Activated CD4-positive, alpha-beta T cell treated with anti-CD3 and anti-CD28 coated beads for 36 hours (primary cell): Measurements from ENCODE around the gene PSG7. TPM values are rescaled to one million over a fixed set of nuclear protein-coding genes. Genes with fewer than 3 reads are reported as not detected.
"Not testable (repeated sequence)": the region's sequence is repeated elsewhere in the genome, so short reads cannot be mapped to it uniquely, and the experiment has no call there.

Experiments
- ATAC-seq: fragments of 200-7000 bp; cut with Tn5 transposase; one replicate; pipeline ENCODE4 v1.10.0; 2021; ENCODE audit warnings: mild to moderate bottlenecking, moderate library complexity
- CTCF ChIA-PET: fragments of 350-600 bp; sonication (Branson Sonifier 250); formaldehyde crosslinking; loops from one replicate; lab custom pipeline; 2021; ENCODE audit warnings: antibody characterized with exemption; lab: Charles Lee
- POLR2A ChIA-PET: fragments of 350-600 bp; sonication (Branson Sonifier 250); formaldehyde crosslinking; loops from one replicate; lab custom pipeline; 2021; ENCODE audit warnings: antibody characterized with exemption, inconsistent platforms; lab: Charles Lee
- DNase-seq: peaks from one replicate; pipeline ENCODE4 v3.0.0-alpha.2; 2020
- H3K27ac Mint-ChIP-seq: one replicate; pipeline ENCODE4 v1.8.0; 2021; ENCODE audit warnings: mixed read lengths
- H3K27me3 Mint-ChIP-seq: one replicate; pipeline ENCODE4 v1.8.0; 2021; ENCODE audit warnings: mixed read lengths
- H3K36me3 Mint-ChIP-seq: one replicate; pipeline ENCODE4 v1.8.0; 2021; ENCODE audit warnings: low read depth, mixed read lengths
- H3K4me1 Mint-ChIP-seq: one replicate; pipeline ENCODE4 v1.8.0; 2021; ENCODE audit warnings: mixed read lengths
- H3K4me3 Mint-ChIP-seq: one replicate; pipeline ENCODE4 v1.8.0; 2021; ENCODE audit warnings: mild to moderate bottlenecking, moderate library complexity, mixed read lengths
- H3K9me3 Mint-ChIP-seq: one replicate; pipeline ENCODE4 v1.8.0; 2021; ENCODE audit warnings: low read depth, mixed read lengths
- intact Hi-C, 2 experiments: fragments of 100-400 bp; cut with DNase I in 1 of 2; cut with micrococcal nuclease in 1 of 2; formaldehyde crosslinking; loops; one replicate each; pipeline versions ENCODE4 v1.14.2 to v1.15.1; 2022 to 2024; cut with DNase I, micrococcal nuclease
- total RNA-seq, 2 experiments: library from RNA; stranded (reverse); gene quantifications; one replicate each; pipeline ENCODE4 v1.2.3, GENCODE V29; 2021

The PSG7 gene
- total RNA-seq, 2 experiments from 2014 or later: not detected

GRCh38 chr19:42913516-42913915 is 23.5 kb downstream of the PSG7 start:
- CTCF ChIA-PET: interaction anchor here (1.1 kb wide), 1 partner anchor 10 kb away, joined by 5 read pairs; no protein-coding TSS in a partner anchor
- H3K9me3 Mint-ChIP-seq, DNase-seq, H3K27me3 Mint-ChIP-seq, H3K4me1 Mint-ChIP-seq, intact Hi-C loops, H3K4me3 Mint-ChIP-seq, H3K27ac Mint-ChIP-seq, ATAC-seq, POLR2A ChIA-PET, H3K36me3 Mint-ChIP-seq: not testable (repeated sequence)

- H3K4me1 Mint-ChIP-seq, POLR2A ChIA-PET, ATAC-seq, H3K4me3 Mint-ChIP-seq, H3K36me3 Mint-ChIP-seq, H3K27ac Mint-ChIP-seq, H3K9me3 Mint-ChIP-seq, H3K27me3 Mint-ChIP-seq, intact Hi-C loops, DNase-seq: not testable (repeated sequence)
- CTCF ChIA-PET: interaction anchor here (1.1 kb wide), 1 partner anchor 11 kb away, joined by 5 read pairs; no protein-coding TSS in a partner anchor
Observed at GRCh38 chr19:42912941-42913340, 24.1 kb downstream of the PSG7 start.

- DNase-seq, H3K27me3 Mint-ChIP-seq, POLR2A ChIA-PET, intact Hi-C loops, H3K4me1 Mint-ChIP-seq, H3K36me3 Mint-ChIP-seq, H3K9me3 Mint-ChIP-seq, CTCF ChIA-PET, ATAC-seq, H3K27ac Mint-ChIP-seq, H3K4me3 Mint-ChIP-seq: not testable (repeated sequence)
Observed at GRCh38 chr19:42911731-42912130, 25.3 kb downstream of the PSG7 start.

- H3K4me3 Mint-ChIP-seq, DNase-seq, ATAC-seq, intact Hi-C loops, POLR2A ChIA-PET, H3K27ac Mint-ChIP-seq, CTCF ChIA-PET, H3K27me3 Mint-ChIP-seq, H3K9me3 Mint-ChIP-seq, H3K36me3 Mint-ChIP-seq, H3K4me1 Mint-ChIP-seq: not testable (repeated sequence)
Observed at GRCh38 chr19:42906162-42906561, 30.8 kb downstream of the PSG7 start.

- H3K4me1 Mint-ChIP-seq, DNase-seq, H3K36me3 Mint-ChIP-seq, H3K27me3 Mint-ChIP-seq, H3K27ac Mint-ChIP-seq, intact Hi-C loops, ATAC-seq, H3K9me3 Mint-ChIP-seq, H3K4me3 Mint-ChIP-seq: not testable (repeated sequence)
- ChIA-PET CTCF (interaction anchor here (0.7 kb wide), 1 partner anchor 18 kb away, joined by 3 read pairs; no protein-coding TSS in a partner anchor), POLR2A (interaction anchor here (0.6 kb wide), 1 partner anchor 582 kb away, joined by 3 read pairs; no protein-coding TSS in a partner anchor)
Observed at GRCh38 chr19:42900561-42900960, 36.4 kb downstream of the PSG7 start.

GRCh38 chr19:42899674-42900073 is 37.3 kb downstream of the PSG7 start:
- DNase-seq, intact Hi-C loops, POLR2A ChIA-PET, H3K4me1 Mint-ChIP-seq, H3K27me3 Mint-ChIP-seq, H3K27ac Mint-ChIP-seq, H3K9me3 Mint-ChIP-seq, H3K4me3 Mint-ChIP-seq, ATAC-seq, CTCF ChIA-PET, H3K36me3 Mint-ChIP-seq: not testable (repeated sequence)

GRCh38 chr19:42899110-42899509 is 37.9 kb downstream of the PSG7 start:
- DNase-seq, POLR2A ChIA-PET, H3K9me3 Mint-ChIP-seq, H3K27me3 Mint-ChIP-seq, CTCF ChIA-PET, H3K36me3 Mint-ChIP-seq, intact Hi-C loops, H3K4me3 Mint-ChIP-seq, ATAC-seq, H3K27ac Mint-ChIP-seq, H3K4me1 Mint-ChIP-seq: not testable (repeated sequence)

- CTCF ChIA-PET, H3K4me3 Mint-ChIP-seq, H3K36me3 Mint-ChIP-seq, intact Hi-C loops, H3K4me1 Mint-ChIP-seq, ATAC-seq, POLR2A ChIA-PET, H3K27ac Mint-ChIP-seq, DNase-seq, H3K27me3 Mint-ChIP-seq, H3K9me3 Mint-ChIP-seq: not testable (repeated sequence)
Observed at GRCh38 chr19:42898656-42899055, 38.4 kb downstream of the PSG7 start.

- CTCF ChIA-PET, H3K9me3 Mint-ChIP-seq: not testable (repeated sequence)
Observed at GRCh38 chr19:42897729-42898128, 39.3 kb downstream of the PSG7 start.

GRCh38 chr19:42890446-42890845 is 46.6 kb downstream of the PSG7 start:
- DNase-seq, H3K36me3 Mint-ChIP-seq, intact Hi-C loops, H3K27me3 Mint-ChIP-seq, H3K4me3 Mint-ChIP-seq, H3K27ac Mint-ChIP-seq, CTCF ChIA-PET, H3K4me1 Mint-ChIP-seq, POLR2A ChIA-PET, ATAC-seq: not testable (repeated sequence)
- H3K9me3 Mint-ChIP-seq: peaks cover 11% of the 10 kb centered on the region

More at GRCh38 chr19:42897729-42898128, 39.3 kb downstream of the PSG7 start:
- DNase-seq, intact Hi-C loops, H3K36me3 Mint-ChIP-seq, H3K27ac Mint-ChIP-seq, H3K4me3 Mint-ChIP-seq, H3K4me1 Mint-ChIP-seq, H3K27me3 Mint-ChIP-seq, POLR2A ChIA-PET, ATAC-seq: not testable (repeated sequence)

- H3K9me3 Mint-ChIP-seq, H3K4me1 Mint-ChIP-seq, H3K36me3 Mint-ChIP-seq, DNase-seq, H3K4me3 Mint-ChIP-seq, CTCF ChIA-PET, H3K27ac Mint-ChIP-seq, POLR2A ChIA-PET, ATAC-seq: not testable (repeated sequence)
- H3K27me3 Mint-ChIP-seq: peaks cover 26% of the 10 kb centered on the region
- intact Hi-C loops: loop anchor here in 1 of 2 experiments (10.0 kb wide), 1 partner anchor 203 kb away; no protein-coding TSS in a partner anchor
Observed at GRCh38 chr19:42887876-42888445, 49.0 kb downstream of the PSG7 start.

- intact Hi-C loops: loop anchor here in 1 of 2 experiments (10.0 kb wide), 1 partner anchor 198 kb away; no protein-coding TSS in a partner anchor
- H3K9me3 Mint-ChIP-seq, H3K4me3 Mint-ChIP-seq, POLR2A ChIA-PET, ATAC-seq, H3K27ac Mint-ChIP-seq, DNase-seq, H3K4me1 Mint-ChIP-seq, CTCF ChIA-PET, H3K36me3 Mint-ChIP-seq: not testable (repeated sequence)
- peaks cover 35% of the 10 kb centered on the region for H3K27me3 Mint-ChIP-seq
Observed at GRCh38 chr19:42882730-42883129, 54.3 kb downstream of the PSG7 start.
